Upper lobe of left lung (tissue), 6 donors: ENCODE results near the gene CCNQ. TPM values are rescaled to one million over a fixed set of nuclear protein-coding genes. Genes with fewer than 3 reads are reported as not detected.

Source experiments
- ATAC-seq, 2 donors: fragments of 200-7000 bp; cut with Tn5 transposase; one replicate each; pipeline ENCODE4 v1.9.1; 2022; ENCODE audit warnings: mild to moderate bottlenecking in 2 of 2, moderate library complexity in 2 of 2; ENCODE audit not compliant: low FRiP score in 2 of 2
- DNase-seq, 2 donors: peaks; one replicate each; pipeline ENCODE4 v3.0.0-alpha.2; 2019 to 2020
- H3K27ac ChIP-seq, 4 donors: fragments of 200-600 bp; sonication (generic); one replicate each; pipeline ENCODE4 v1.5.1; 2016 to 2019
- H3K27me3 ChIP-seq, 4 donors: fragments of 200-600 bp; sonication (generic); one replicate each; pipeline ENCODE4 v1.5.1; 2017 to 2019
- H3K36me3 ChIP-seq, 4 donors: fragments of 200-600 bp; sonication (generic); one replicate each; pipeline ENCODE4 v1.5.1; 2016 to 2019
- H3K4me1 ChIP-seq, 4 donors: fragments of 200-600 bp; sonication (generic); one replicate each; pipeline ENCODE4 v1.5.1; 2018 to 2019
- H3K4me3 ChIP-seq, 4 donors: fragments of 200-600 bp; sonication (generic); one replicate each; pipeline ENCODE4 v1.5.1; 2017 to 2019; ENCODE audit warnings: mild to moderate bottlenecking in 2 of 4, moderate library complexity in 1 of 4
- H3K9me3 ChIP-seq, 4 donors: fragments of 200-600 bp; sonication (generic); one replicate each; pipeline ENCODE4 v1.5.1; 2018 to 2019
- CTCF ChIP-seq, 6 experiments: fragments of 450-650 bp in 4 of 6; fragments of 200-600 bp in 2 of 6; sonication (generic) in 2 of 6; IDR thresholded peaks; one replicate each; pipeline ENCODE4 v1.5.1; 2016 to 2019; ENCODE audit warnings: antibody characterized with exemption in 6 of 6
- EP300 ChIP-seq, 4 donors: sonication (generic); formaldehyde crosslinking; IDR thresholded peaks; one replicate each; pipeline ENCODE4 v1.5.1; 2017; ENCODE audit warnings: antibody characterized with exemption in 4 of 4, control low read depth in 2 of 4
- POLR2A ChIP-seq, 4 donors: fragments of 450-650 bp; IDR thresholded peaks; one replicate each; pipeline ENCODE4 v1.5.1; 2016 to 2017; ENCODE audit warnings: antibody characterized with exemption in 4 of 4, mild to moderate bottlenecking in 2 of 4
- POLR2AphosphoS5 ChIP-seq, 2 donors: sonication (generic); formaldehyde crosslinking; IDR thresholded peaks; one replicate each; pipeline ENCODE4 v1.5.1; 2017; ENCODE audit warnings: antibody characterized with exemption in 2 of 2
- WGBS, 2 donors: methylation state at CpG; one replicate each; pipeline ENCODE4 v1.1.5; 2017 to 2018; 5-methylcytosine and 5-hydroxymethylcytosine counted together
- total RNA-seq, 6 donors: library from RNA; depleted of rRNA in 4 of 6; stranded (reverse); fragments of >200 nt in 4 of 6; gene quantifications; one replicate each; pipeline versions ENCODE4 v1.1.0 to v1.2.1, GENCODE V29; 2016 to 2021
- donor health status: DM: no; HTN: no; CAD: no; lungs with moderate emphysema.
- donor health status: DM: no; HTN: yes; CAD: no; lungs with severe emphysema.

CCNQ gene
- total RNA-seq, 6 donors from 2014 or later: 13.4 to 48.2 (median 24.6) TPM

GRCh38 chrX:153636716-153637115, 37.8 kb upstream of the CCNQ start:
- Histone ChIP-seq H3K27me3 (peaks cover 0 to 5% (median 0%) of the 10 kb centered on the region in 4 donors), H3K4me3 (no peak overlapping the region), H3K9me3 (peaks cover 0 to 4% (median 0%) of the 10 kb centered on the region in 4 donors), H3K36me3 (no peaks in the 10 kb centered on the region), H3K27ac (no peak overlapping the region), H3K4me1 (peaks cover 0 to 6% (median under 1%) of the 10 kb centered on the region in 4 donors)
- 75% methylated on average over 5 of the region's 5 CpGs; no CpG with 5 or more reads in 1 of the 2 donors for WGBS, 2 donors
- ATAC-seq (no peak), DNase-seq (no peak)
- TF ChIP-seq POLR2A (IDR thresholded peaks at IDR 0.05) (no peak), EP300 (IDR thresholded peaks at IDR 0.05) (no peak), POLR2AphosphoS5 (IDR thresholded peaks at IDR 0.05) (no peak), CTCF (IDR thresholded peaks at IDR 0.05) (no peak)

- Histone ChIP-seq H3K36me3 (no peaks in the 10 kb centered on the region), H3K9me3 (peaks cover 0 to 11% (median 0%) of the 10 kb centered on the region in 4 donors), H3K4me3 (no peak overlapping the region), H3K27ac (no peak overlapping the region), H3K27me3 (peaks cover 0 to 4% (median 0%) of the 10 kb centered on the region in 4 donors), H3K4me1 (no peaks in the 10 kb centered on the region)
- TF ChIP-seq CTCF (IDR thresholded peaks at IDR 0.05): peak in 2 of 6 experiments; percentile 10 to 21
- no peak for TF ChIP-seq POLR2A (IDR thresholded peaks at IDR 0.05)
- ATAC-seq (no peak), DNase-seq (no peak)
- WGBS, 2 donors: 81 to 85% methylated on average over 4 to 18 of the region's 21 CpGs
These were observed 37.1 kb upstream of the CCNQ start for GRCh38 chrX:153635788-153636668.

GRCh38 chrX:153635388-153635787, 36.4 kb upstream of the CCNQ start:
- no peak overlapping the region for H3K27ac ChIP-seq
- TF ChIP-seq EP300 (IDR thresholded peaks at IDR 0.05) (no peak), POLR2AphosphoS5 (IDR thresholded peaks at IDR 0.05) (no peak), POLR2A (IDR thresholded peaks at IDR 0.05) (no peak), CTCF (IDR thresholded peaks at IDR 0.05) (no peak)

DNA sequence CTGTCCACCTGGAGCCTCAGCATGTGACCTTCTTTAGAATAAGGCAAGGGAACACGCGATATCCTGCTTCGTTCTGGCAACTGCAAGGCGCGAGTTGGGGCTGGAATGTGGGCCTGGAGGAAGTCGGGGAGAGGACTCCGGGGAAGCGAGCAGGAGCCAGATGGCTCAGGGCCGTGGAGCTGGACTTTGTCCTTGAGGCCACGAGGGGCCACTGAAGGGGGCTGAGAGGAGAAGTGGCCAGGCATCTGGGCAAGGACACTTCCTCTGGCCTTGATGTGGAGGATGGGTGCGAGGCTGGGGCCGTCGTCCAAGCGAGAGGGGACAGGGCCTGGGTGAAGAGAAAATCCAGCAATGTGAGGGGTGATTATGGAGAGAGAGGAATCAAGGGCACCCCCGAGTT, 35.9 kb upstream of the CCNQ start:
- DNase-seq (no peak), ATAC-seq (no peak)
- Histone ChIP-seq H3K4me3 (no peak overlapping the region), H3K36me3 (no peaks in the 10 kb centered on the region), H3K27me3 (peaks cover 0 to 4% (median 0%) of the 10 kb centered on the region in 4 donors), H3K27ac (no peak overlapping the region), H3K4me1 (no peaks in the 10 kb centered on the region), H3K9me3 (peaks cover 0 to 11% (median 0%) of the 10 kb centered on the region in 4 donors)
- 52 to 65% methylated on average over 15 of the region's 15 CpGs for WGBS, 2 donors
- TF ChIP-seq POLR2AphosphoS5 (IDR thresholded peaks at IDR 0.05) (no peak), CTCF (IDR thresholded peaks at IDR 0.05) (no peak), EP300 (IDR thresholded peaks at IDR 0.05) (no peak)

More at GRCh38 chrX:153635388-153635787, 36.4 kb upstream of the CCNQ start:
- Histone ChIP-seq H3K4me1 (no peaks in the 10 kb centered on the region), H3K27me3 (peaks cover 0 to 4% (median 0%) of the 10 kb centered on the region in 4 donors), H3K36me3 (no peaks in the 10 kb centered on the region), H3K4me3 (no peak overlapping the region), H3K9me3 (peaks cover 0 to 11% (median 0%) of the 10 kb centered on the region in 4 donors)
- ATAC-seq (no peak), DNase-seq (no peak)
- WGBS, 2 donors: 88 to 95% methylated on average over 5 to 6 of the region's 6 CpGs
